ENCODE measurements around the gene HAGHL.

HAGHL gene

DNA sequence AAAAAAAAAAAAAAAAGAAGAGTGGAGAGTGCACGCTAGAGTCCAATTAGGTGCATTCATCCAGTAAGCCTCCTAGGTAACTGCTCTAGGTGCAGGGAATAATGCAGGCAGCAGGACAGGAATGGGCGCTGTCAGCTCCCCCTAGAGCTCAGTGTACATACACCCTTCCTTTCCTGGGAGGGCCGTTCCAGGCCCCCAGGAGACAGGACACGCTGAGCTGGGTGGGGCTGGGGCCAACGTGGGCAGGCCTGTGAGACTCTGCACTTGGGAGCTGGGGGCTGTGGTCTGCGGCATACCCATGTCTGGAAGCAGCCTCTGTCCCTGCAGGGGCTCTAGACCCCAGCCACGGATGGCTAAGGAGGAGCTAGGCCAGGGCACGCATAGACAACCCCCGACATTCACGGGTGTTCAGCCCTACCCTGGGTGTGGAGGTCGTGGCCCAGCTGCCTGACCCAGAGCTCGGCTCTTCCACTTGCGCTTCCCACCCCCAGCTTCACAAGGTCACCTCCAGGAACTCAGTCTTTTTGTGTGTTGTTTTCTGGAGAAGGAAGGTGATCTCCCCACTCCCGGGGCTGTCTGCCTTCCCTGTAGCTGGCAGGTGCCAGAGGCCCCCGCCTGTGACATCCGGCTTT, 7.0 kb upstream of the HAGHL start:
- peak overlapping the region; percentile 86 for H3K9ac ChIP-seq (ENCODE audit: low read depth, low read length)
- no peaks in the 10 kb centered on the region for H3K27me3 ChIP-seq (ENCODE audit: control insufficient read depth, insufficient read depth, low read length)
- H3K4me1 ChIP-seq (ENCODE audit: control insufficient read depth, insufficient read depth, low read length), result peaks cover 35% of the 10 kb centered on the region
- H3K9me3 ChIP-seq (replicated peaks; ENCODE audit: low read length), result no peaks in the 10 kb centered on the region
- H3K4me3 ChIP-seq (ENCODE audit: low read length), result peak overlapping the region; percentile 100
- H3K36me3 ChIP-seq (ENCODE audit: insufficient read depth, low read length), result no peaks in the 10 kb centered on the region
- peak overlapping the region; percentile 98 for H3K4me2 ChIP-seq (ENCODE audit: low read length)

DNA sequence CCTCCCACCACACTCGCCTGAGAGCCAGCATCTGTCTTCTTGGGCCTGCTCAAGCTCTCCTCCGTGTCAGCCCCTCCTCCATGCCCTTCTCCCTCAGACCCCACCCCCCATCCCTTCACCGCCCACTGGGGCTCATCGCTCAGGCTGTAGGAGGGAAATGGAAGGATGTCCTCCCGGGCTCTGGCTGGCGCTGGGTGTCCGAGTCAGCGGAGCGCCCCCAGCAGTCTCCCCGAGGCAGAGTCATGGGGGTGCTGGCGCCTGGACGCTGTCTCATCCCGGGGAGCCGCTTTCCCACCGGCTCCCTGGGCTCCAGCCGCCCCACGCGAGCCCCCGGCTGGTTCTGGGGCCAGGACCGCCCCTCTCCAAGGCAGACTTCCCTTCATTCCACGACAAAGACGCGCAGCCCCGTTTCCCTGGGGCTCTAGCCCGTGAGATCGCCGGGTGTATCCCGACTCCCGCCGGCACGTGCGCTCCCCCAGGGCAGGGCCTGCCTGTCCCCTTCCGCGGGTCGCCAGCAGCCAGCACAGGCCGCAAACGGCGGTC, 6.4 kb upstream of the HAGHL start:
- no peaks in the 10 kb centered on the region for H3K27me3 ChIP-seq (ENCODE audit: control insufficient read depth, insufficient read depth, low read length)
- no peaks in the 10 kb centered on the region for H3K36me3 ChIP-seq (ENCODE audit: insufficient read depth, low read length)
- peak overlapping the region; percentile 98 for H3K4me2 ChIP-seq (ENCODE audit: low read length)
- H3K9ac ChIP-seq (ENCODE audit: low read depth, low read length), result peak overlapping the region; percentile 86
- H3K4me1 ChIP-seq (ENCODE audit: control insufficient read depth, insufficient read depth, low read length), result peaks cover 32% of the 10 kb centered on the region
- no peaks in the 10 kb centered on the region for H3K9me3 ChIP-seq (replicated peaks; ENCODE audit: low read length)
- H3K4me3 ChIP-seq (ENCODE audit: low read length), result peak overlapping the region; percentile 100

DNA sequence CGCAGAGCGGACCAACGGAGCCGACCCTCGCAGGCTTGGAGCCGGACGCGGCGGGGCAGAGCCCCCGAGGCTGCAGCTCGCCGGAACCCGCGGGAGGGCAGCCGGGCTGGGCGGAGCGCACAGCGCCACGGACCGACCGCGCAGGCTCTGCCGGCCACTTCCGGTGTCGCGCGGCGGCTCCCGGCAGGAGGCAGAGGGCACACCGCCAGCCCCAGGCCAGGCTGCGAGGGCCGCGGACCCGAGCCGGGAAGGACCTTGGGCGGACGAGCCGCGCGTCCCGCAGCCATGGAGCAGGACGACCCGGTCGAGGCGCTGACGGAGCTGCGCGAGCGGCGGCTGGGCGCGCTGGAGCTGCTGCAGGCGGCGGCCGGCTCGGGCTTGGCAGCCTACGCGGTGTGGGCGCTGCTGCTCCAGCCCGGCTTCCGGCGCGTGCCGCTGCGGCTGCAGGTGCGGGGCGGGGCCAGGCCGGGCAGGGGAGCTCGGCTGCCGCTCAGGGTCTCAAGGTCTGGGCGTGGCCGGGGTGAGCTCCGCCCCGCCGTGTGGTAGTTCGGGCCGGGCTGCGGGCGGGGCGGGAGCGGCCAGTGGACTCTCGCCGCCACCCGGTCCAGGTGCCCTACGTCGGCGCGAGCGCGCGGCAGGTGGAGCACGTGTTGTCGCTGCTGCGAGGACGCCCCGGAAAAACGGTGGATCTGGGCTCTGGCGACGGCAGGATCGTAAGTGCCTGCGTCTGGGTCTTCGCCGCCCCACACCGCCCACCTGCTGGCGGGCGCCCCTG, 5.7 kb upstream of the HAGHL start, which contains the start of gene ANTKMT:
TSS of gene ANTKMT (plus strand) at position 157 of the 775 bp plus-strand sequence. CDS start at position 286, 129 bp downstream.
- H3K4me2 ChIP-seq (ENCODE audit: low read length), result peak within 1 kb of the TSS; percentile 98
- no peaks in the 10 kb centered on the region for H3K9me3 ChIP-seq (replicated peaks; ENCODE audit: low read length)
- H3K4me3 ChIP-seq (ENCODE audit: low read length), result peak within 1 kb of the TSS; percentile 100
- no peaks in the 10 kb centered on the region for H3K36me3 ChIP-seq (ENCODE audit: insufficient read depth, low read length)
- H3K27me3 ChIP-seq (ENCODE audit: control insufficient read depth, insufficient read depth, low read length), result no peaks in the 10 kb centered on the region
- H3K9ac ChIP-seq (ENCODE audit: low read depth, low read length), result peak within 1 kb of the TSS; percentile 86
- H3K4me1 ChIP-seq (ENCODE audit: control insufficient read depth, insufficient read depth, low read length), result peaks cover 26% of the 10 kb centered on the region

DNA sequence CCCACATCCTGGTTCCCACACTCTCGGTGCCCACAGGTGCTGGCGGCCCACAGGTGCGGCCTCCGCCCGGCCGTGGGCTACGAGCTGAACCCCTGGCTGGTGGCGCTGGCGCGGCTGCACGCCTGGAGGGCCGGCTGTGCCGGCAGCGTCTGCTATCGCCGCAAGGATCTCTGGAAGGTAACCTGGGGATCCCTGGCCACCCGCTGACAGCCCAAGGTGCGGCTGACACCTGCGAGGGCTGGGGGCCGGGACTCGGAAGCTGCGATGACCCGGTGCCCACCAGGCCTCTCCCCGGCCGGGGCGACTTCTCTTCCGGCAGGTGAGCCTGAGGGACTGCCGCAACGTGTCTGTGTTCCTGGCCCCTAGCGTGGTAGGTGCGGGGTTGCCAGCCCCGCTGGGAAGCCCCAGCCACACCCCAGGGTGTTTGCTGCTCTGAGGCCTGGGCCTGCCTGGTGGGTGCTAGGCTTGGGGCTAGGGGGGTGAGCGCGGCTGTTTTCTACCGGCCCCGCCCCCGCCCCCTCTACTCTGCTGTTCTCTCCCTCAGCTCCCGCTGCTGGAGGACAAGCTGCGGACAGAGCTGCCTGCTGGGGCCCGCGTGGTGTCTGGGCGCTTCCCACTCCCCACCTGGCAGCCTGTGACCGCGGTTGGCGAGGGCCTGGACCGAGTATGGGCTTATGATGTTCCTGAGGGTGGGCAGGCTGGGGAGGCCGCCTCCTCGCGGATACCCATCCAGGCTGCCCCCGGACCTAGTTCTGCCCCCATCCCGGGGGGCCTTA, 5.0 kb upstream of the HAGHL start:
- Histone ChIP-seq H3K4me3 (ENCODE audit: low read length) (peak overlapping the region; percentile 100), H3K36me3 (ENCODE audit: insufficient read depth, low read length) (no peaks in the 10 kb centered on the region), H3K4me1 (ENCODE audit: control insufficient read depth, insufficient read depth, low read length) (peaks cover 25% of the 10 kb centered on the region), H3K4me2 (ENCODE audit: low read length) (peak overlapping the region; percentile 98), H3K27me3 (ENCODE audit: control insufficient read depth, insufficient read depth, low read length) (no peaks in the 10 kb centered on the region), H3K9me3 (replicated peaks; ENCODE audit: low read length) (no peaks in the 10 kb centered on the region), H3K9ac (ENCODE audit: low read depth, low read length) (peak overlapping the region; percentile 86)

DNA sequence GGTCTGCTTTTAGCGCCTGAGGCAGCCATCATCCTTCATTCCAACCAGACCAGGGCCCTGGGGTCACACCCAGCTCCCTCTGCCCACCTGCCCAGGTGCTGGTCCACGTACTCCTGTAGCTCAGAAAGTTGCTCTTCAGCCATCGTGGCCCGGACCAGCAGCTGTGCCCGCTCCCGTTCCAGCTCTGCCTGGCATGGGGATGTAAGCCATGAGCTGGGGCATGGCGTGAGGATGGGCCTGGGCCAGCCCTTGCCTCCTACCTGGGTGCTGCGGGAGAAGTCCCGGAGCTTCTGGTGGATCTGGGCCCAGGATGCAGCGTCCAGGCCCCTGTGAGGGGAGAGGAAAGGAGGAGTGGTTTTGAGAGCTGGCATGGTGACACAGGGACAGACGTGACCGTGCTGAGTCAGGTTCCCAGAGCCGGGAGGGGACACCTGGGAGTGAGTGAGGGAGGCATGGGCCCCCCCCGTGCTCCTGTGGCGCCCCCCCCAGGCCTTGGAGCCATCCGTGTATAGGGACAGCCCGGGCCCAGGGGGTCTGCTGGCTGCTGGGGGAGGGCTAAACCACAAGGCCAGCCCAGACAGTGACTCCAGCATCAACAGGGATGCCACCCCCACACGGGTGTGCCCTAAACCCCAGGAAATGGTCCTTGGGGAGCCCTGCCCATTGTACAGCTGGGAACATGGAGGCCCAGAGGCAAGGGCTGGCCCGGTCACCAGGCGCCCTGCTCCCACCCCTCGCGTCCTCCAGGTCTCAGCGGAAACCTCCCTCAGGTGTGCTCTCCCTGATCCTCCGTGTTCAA, 3.9 kb upstream of the HAGHL start:
- H3K9me3 ChIP-seq (replicated peaks; ENCODE audit: low read length), result no peaks in the 10 kb centered on the region
- H3K36me3 ChIP-seq (ENCODE audit: insufficient read depth, low read length), result no peaks in the 10 kb centered on the region
- H3K27me3 ChIP-seq (ENCODE audit: control insufficient read depth, insufficient read depth, low read length), result no peaks in the 10 kb centered on the region
- no peak overlapping the region for H3K9ac ChIP-seq (ENCODE audit: low read depth, low read length)
- H3K4me2 ChIP-seq (ENCODE audit: low read length), result no peak overlapping the region
- H3K4me3 ChIP-seq (ENCODE audit: low read length), result no peak overlapping the region
- peaks cover 31% of the 10 kb centered on the region for H3K4me1 ChIP-seq (ENCODE audit: control insufficient read depth, insufficient read depth, low read length)

DNA sequence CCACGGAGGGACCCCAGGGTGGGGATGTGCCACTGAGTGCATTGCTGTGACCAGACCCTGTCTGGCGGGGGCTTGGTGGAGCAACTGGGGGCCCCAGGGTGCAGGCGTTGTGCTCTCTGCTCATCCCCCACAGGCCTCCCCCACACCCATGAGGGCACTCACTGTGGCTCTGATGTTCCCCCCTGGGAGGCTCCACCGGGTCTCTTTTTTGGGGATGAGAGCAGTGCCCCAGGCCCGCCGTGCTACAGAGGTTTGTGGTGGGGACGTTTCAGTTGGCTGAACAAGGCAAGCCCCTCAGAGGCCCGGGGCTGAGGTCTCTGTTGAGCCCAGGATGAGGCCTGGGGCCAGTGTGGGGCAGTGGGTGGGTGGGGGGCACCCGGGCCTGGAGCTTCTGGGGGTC, 3.2 kb upstream of the HAGHL start:
- Histone ChIP-seq H3K4me3 (ENCODE audit: low read length) (no peak overlapping the region), H3K9me3 (replicated peaks; ENCODE audit: low read length) (no peaks in the 10 kb centered on the region), H3K27me3 (ENCODE audit: control insufficient read depth, insufficient read depth, low read length) (no peaks in the 10 kb centered on the region), H3K4me2 (ENCODE audit: low read length) (no peak overlapping the region), H3K9ac (ENCODE audit: low read depth, low read length) (no peak overlapping the region), H3K4me1 (ENCODE audit: control insufficient read depth, insufficient read depth, low read length) (peaks cover 35% of the 10 kb centered on the region), H3K36me3 (ENCODE audit: insufficient read depth, low read length) (no peaks in the 10 kb centered on the region)

DNA sequence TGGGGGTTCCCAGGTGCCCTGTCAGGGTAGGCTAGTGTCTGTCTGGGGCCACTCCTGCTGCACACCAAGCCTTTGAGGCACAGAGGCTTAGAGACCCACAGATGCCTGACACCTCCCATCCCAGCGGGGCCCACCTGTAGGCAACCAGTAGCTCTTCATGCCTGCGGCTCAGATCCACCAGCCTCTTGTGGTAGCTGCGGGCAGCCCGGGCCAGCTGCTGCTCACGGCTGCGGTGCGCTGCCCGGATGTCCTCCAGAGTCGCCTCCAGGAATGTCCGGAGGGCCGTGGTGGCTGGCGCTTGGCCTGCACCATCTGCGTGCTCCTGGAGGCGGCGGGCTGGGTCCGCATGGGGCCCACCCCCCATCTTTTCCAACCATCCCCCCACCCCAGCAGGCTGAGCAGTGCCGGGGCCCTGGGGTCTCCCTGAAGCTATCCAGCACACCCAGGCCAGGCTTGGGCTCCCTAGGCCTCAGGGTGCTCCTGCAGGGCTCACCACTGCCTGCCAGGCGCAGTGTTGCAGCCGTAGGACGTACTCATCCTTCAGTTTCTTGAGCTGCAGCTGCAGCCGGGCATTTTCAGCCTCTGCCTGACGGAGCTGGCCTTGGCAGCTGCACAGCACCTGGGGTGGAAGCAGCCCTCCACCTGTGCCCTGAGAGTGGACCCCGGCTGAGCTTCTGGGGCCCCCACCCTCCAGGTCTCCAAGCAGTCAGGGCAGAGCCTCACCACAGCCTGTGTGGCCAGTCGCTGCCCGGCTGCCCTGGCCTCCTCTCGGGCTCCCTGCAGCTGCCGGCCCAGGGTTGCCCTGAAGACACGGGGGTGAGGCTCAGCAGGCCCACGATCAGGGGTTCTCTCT, 2.5 kb upstream of the HAGHL start:
- Histone ChIP-seq H3K9me3 (replicated peaks; ENCODE audit: low read length) (no peaks in the 10 kb centered on the region), H3K4me3 (ENCODE audit: low read length) (no peak overlapping the region), H3K9ac (ENCODE audit: low read depth, low read length) (no peak overlapping the region), H3K36me3 (ENCODE audit: insufficient read depth, low read length) (peaks cover under 1% of the 10 kb centered on the region), H3K27me3 (ENCODE audit: control insufficient read depth, insufficient read depth, low read length) (no peaks in the 10 kb centered on the region), H3K4me2 (ENCODE audit: low read length) (no peak overlapping the region), H3K4me1 (ENCODE audit: control insufficient read depth, insufficient read depth, low read length) (peaks cover 35% of the 10 kb centered on the region)

DNA sequence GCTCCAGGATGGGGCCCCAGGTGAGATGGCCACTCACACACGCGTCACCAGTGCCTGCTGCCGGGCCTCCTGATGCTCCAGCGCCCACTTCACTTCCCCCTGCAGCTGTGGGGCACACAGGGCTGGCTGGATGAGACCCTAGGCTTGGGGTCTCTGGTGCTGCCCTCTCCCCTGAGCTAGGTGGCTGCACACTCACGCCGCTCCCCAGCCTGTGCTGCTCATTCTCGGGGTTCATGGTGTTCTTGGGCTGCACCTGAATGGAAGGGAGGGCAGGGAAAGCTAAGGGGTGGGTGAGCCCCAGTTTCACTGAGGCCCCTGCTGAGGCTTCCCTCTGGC, 1.9 kb upstream of the HAGHL start:
- H3K36me3 ChIP-seq (ENCODE audit: insufficient read depth, low read length), result peaks cover 5% of the 10 kb centered on the region
- H3K27me3 ChIP-seq (ENCODE audit: control insufficient read depth, insufficient read depth, low read length), result no peaks in the 10 kb centered on the region
- H3K9me3 ChIP-seq (replicated peaks; ENCODE audit: low read length), result no peaks in the 10 kb centered on the region
- peaks cover 29% of the 10 kb centered on the region for H3K4me1 ChIP-seq (ENCODE audit: control insufficient read depth, insufficient read depth, low read length)
- no peak overlapping the region for H3K4me2 ChIP-seq (ENCODE audit: low read length)
- H3K9ac ChIP-seq (ENCODE audit: low read depth, low read length), result no peak overlapping the region
- H3K4me3 ChIP-seq (ENCODE audit: low read length), result no peak overlapping the region

DNA sequence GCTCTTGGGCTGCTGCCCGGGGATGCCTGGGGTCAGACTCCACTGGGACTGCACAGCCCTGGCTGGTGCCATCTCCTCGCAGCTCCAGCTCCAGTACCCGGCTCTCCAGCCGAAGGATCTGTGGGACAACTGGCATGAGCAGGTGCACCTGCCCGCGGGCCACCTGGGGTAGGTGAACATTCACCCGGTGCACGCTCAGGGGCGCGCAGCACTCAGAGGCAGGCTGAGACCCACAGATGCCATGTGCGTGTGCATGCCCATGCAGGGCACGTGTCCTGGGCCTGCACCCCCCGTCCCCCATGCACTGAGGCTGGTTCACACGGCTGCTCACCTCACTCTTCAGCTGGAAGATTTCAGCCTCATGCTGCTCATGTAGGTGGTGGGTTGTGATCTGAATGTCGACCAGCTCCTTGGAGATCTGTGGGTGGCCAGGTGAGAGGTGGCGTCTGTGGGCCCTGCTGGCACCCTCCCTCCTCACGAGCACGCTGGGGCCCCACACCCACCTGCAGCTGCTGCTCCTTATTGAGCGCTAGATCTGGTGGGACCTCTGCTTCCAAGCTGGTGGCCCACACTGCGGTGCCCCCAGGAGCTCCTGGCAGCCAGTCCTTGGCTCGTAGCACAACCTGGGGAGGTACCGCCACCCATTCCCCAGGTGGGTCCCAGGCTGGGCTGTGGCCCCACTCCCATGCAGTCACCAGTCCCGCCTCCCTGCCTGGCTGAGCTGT, 1.3 kb upstream of the HAGHL start:
- Histone ChIP-seq H3K4me1 (ENCODE audit: control insufficient read depth, insufficient read depth, low read length) (peaks cover 24% of the 10 kb centered on the region), H3K36me3 (ENCODE audit: insufficient read depth, low read length) (peaks cover 5% of the 10 kb centered on the region), H3K27me3 (ENCODE audit: control insufficient read depth, insufficient read depth, low read length) (no peaks in the 10 kb centered on the region), H3K4me2 (ENCODE audit: low read length) (no peak overlapping the region), H3K4me3 (ENCODE audit: low read length) (no peak overlapping the region), H3K9me3 (replicated peaks; ENCODE audit: low read length) (no peaks in the 10 kb centered on the region), H3K9ac (ENCODE audit: low read depth, low read length) (no peak overlapping the region)

DNA sequence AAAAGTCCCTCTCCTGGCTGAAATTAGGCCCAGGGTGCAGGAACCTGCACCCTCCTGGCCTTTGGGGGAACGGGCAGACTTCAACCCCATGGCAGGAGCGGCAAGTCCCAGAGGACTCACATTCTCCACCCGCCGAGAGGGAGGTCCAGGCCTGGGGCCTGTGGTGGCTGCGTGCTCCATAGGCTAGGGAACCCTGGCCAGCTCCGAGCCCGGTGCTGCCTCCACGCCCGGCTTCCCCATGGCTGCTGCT, 793 bp upstream of the HAGHL start:
- H3K4me2 ChIP-seq (ENCODE audit: low read length), result peak overlapping the region; percentile 93
- H3K9me3 ChIP-seq (replicated peaks; ENCODE audit: low read length), result no peaks in the 10 kb centered on the region
- no peaks in the 10 kb centered on the region for H3K27me3 ChIP-seq (ENCODE audit: control insufficient read depth, insufficient read depth, low read length)
- no peak overlapping the region for H3K9ac ChIP-seq (ENCODE audit: low read depth, low read length)
- H3K4me1 ChIP-seq (ENCODE audit: control insufficient read depth, insufficient read depth, low read length), result peaks cover 24% of the 10 kb centered on the region
- H3K36me3 ChIP-seq (ENCODE audit: insufficient read depth, low read length), result peaks cover 5% of the 10 kb centered on the region
- H3K4me3 ChIP-seq (ENCODE audit: low read length), result no peak overlapping the region
